ENCODE data around the gene ZNF804B.

ZNF804B gene

GRCh38 chr7:89041240-89041639 is 281.7 kb downstream of the ZNF804B start:
- no peak for DNase-seq (ENCODE audit: low read depth)
- no peak overlapping the region for H3K4me3 ChIP-seq (ENCODE audit: low read depth, low read length)
- TF ChIP-seq CTCF (IDR thresholded peaks at IDR 0.05; ENCODE audit: low read depth, low read length) (no peak), MAX (IDR thresholded peaks at IDR 0.05; ENCODE audit: low read depth, low read length) (no peak), POLR2A (IDR thresholded peaks at IDR 0.05; ENCODE audit: extremely low read depth, insufficient read length) (no peak), MYC (IDR thresholded peaks at IDR 0.05; ENCODE audit: low read depth, low read length) (no peak)

- H3K4me3 ChIP-seq (ENCODE audit: low read depth, low read length), result no peak overlapping the region
- no peak for TF ChIP-seq MYC (IDR thresholded peaks at IDR 0.05; ENCODE audit: low read depth, low read length)
- no peak for TF ChIP-seq POLR2A (IDR thresholded peaks at IDR 0.05; ENCODE audit: extremely low read depth, insufficient read length)
- TF ChIP-seq CTCF (IDR thresholded peaks at IDR 0.05; ENCODE audit: low read depth, low read length), result no peak
- TF ChIP-seq MAX (IDR thresholded peaks at IDR 0.05; ENCODE audit: low read depth, low read length), result no peak
- no peak for DNase-seq (ENCODE audit: low read depth)
These were observed 283.4 kb downstream of the ZNF804B start for GRCh38 chr7:89042940-89043339.

GRCh38 chr7:89049043-89049442 is 289.5 kb downstream of the ZNF804B start:
- no peak for DNase-seq (ENCODE audit: low read depth)
- no peak overlapping the region for H3K4me3 ChIP-seq (ENCODE audit: low read depth, low read length)
- no peak for TF ChIP-seq POLR2A (IDR thresholded peaks at IDR 0.05; ENCODE audit: extremely low read depth, insufficient read length)
- TF ChIP-seq MYC (IDR thresholded peaks at IDR 0.05; ENCODE audit: low read depth, low read length), result no peak
- no peak for TF ChIP-seq MAX (IDR thresholded peaks at IDR 0.05; ENCODE audit: low read depth, low read length)
- no peak for TF ChIP-seq CTCF (IDR thresholded peaks at IDR 0.05; ENCODE audit: low read depth, low read length)

GRCh38 chr7:89053130-89053529 is 293.6 kb downstream of the ZNF804B start:
- no peak overlapping the region for H3K4me3 ChIP-seq (ENCODE audit: low read depth, low read length)
- TF ChIP-seq CTCF (IDR thresholded peaks at IDR 0.05; ENCODE audit: low read depth, low read length) (no peak), POLR2A (IDR thresholded peaks at IDR 0.05; ENCODE audit: extremely low read depth, insufficient read length) (no peak), MYC (IDR thresholded peaks at IDR 0.05; ENCODE audit: low read depth, low read length) (no peak), MAX (IDR thresholded peaks at IDR 0.05; ENCODE audit: low read depth, low read length) (no peak)
- DNase-seq (ENCODE audit: low read depth), result no peak

GRCh38 chr7:89054361-89054760 is 294.9 kb downstream of the ZNF804B start:
- TF ChIP-seq CTCF (IDR thresholded peaks at IDR 0.05; ENCODE audit: low read depth, low read length), result no peak
- no peak for TF ChIP-seq MYC (IDR thresholded peaks at IDR 0.05; ENCODE audit: low read depth, low read length)
- no peak for TF ChIP-seq MAX (IDR thresholded peaks at IDR 0.05; ENCODE audit: low read depth, low read length)
- TF ChIP-seq POLR2A (IDR thresholded peaks at IDR 0.05; ENCODE audit: extremely low read depth, insufficient read length), result no peak

GRCh38 chr7:89060234-89060633 is 300.7 kb downstream of the ZNF804B start:
- DNase-seq (ENCODE audit: low read depth), result no peak
- TF ChIP-seq POLR2A (IDR thresholded peaks at IDR 0.05; ENCODE audit: extremely low read depth, insufficient read length) (no peak), MAX (IDR thresholded peaks at IDR 0.05; ENCODE audit: low read depth, low read length) (no peak), MYC (IDR thresholded peaks at IDR 0.05; ENCODE audit: low read depth, low read length) (no peak), CTCF (IDR thresholded peaks at IDR 0.05; ENCODE audit: low read depth, low read length) (no peak)
- no peak overlapping the region for H3K4me3 ChIP-seq (ENCODE audit: low read depth, low read length)

More at GRCh38 chr7:89054361-89054760, 294.9 kb downstream of the ZNF804B start:
- no peak overlapping the region for H3K4me3 ChIP-seq (ENCODE audit: low read depth, low read length)
- no peak for DNase-seq (ENCODE audit: low read depth)
